ENCODE results near the gene PEX19.
"Not testable (repeated sequence)": the region's sequence is repeated elsewhere in the genome, so short reads cannot be mapped to it uniquely, and the experiment has no call there.

PEX19 gene

GRCh38 chr1:160293020-160293968 lies 8.4 kb upstream of the PEX19 start:
- no peak for TF ChIP-seq POLR2A (IDR thresholded peaks at IDR 0.05; ENCODE audit: low read depth, low read length)
- DNase-seq (ENCODE audit: insufficient read length, low spot score) = no peak
- no peak for FAIRE-seq

DNA sequence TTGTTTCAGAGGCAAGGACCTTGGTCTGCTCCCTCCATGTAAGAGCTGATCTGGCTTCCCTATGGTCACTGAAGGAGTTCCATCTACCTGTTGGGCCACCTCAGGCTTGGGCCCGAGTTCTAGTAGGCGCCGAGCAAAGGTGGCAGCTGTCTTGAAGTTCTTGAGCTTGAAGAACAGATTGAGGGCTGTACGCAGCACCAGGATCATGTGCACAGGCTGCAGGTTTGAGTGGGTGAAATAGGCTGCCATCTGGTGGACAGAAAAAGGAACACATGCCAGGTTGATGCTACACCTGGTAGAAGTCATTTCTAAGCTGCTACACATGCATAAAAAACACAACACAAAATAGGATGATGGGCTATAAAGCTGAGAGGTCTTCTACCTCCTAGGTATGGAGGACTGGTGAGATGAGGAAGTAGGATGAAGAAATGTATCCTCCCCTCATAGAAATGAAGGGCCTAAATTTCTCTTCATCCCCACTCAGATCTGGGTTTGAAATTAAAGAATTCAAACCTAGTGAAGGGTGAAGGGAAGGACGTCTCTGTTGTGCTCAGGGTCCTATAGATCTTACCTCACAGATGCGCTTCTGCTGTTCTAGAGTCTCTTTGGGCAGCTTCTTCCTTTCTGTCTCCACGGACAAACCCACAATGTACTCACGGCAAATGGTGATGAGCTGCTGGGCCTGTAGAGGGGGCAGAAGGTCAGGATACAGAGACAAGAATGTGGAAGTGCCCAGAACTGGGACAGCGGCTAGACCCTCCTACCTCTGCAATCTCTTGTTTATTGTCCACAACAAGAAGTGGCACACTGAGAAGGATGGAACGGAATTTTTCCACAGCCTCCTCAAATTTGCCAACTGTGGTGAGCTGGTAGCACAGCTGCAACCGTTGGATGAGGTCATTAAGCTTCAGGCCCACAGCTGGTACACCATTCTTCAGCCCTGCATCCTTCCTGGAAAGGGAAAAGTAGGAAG lies 6.6 kb upstream of the PEX19 start:
- TF ChIP-seq POLR2A (IDR thresholded peaks at IDR 0.05; ENCODE audit: low read depth, low read length) = no peak
- DNase-seq (ENCODE audit: insufficient read length, low spot score) (peak; percentile 44), FAIRE-seq (peak; percentile 48)

DNA sequence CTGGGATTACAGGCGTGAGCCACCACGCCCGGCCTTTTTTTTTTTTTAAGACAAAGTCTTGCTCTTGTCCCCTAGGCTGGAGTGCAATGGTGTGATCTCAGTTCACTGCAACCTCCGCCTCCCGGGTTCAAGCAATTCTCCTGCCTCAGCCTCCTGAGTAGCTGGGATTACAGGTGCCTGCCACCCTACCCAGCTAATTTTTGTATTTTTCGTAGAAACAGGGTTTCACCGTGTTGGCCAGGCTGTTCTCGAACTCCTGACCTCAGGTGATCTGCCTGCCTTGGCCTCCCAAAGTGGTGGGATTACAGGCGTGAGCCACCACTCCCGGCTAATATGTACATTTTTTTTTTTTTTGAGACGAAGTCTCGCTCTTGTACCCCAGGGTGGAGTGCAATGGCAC lies 2.8 kb upstream of the PEX19 start:
- FAIRE-seq = not testable (repeated sequence)

DNA sequence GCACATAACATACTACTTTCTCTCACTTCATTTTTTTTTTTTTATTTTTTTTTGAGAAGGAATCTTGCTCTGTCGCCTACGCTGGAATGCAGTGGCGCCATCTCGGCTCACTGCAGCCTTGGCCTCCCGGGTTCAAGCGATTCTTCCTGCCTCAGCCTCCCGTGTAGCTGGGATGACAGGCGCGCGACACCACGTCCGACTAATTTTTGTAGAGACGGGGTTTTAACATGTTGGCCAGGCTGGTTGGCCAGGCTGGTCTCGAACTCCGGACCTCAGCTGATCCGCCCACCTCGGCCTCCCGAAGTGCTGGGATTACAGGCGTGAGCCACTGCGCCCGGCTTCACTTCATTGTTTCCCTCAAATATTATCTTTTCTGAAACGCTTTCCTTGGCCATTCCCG lies 573 bp upstream of the PEX19 start:
- no peak for TF ChIP-seq POLR2A (IDR thresholded peaks at IDR 0.05; ENCODE audit: low read depth, low read length)
- FAIRE-seq (no peak), DNase-seq (ENCODE audit: insufficient read length, low spot score) (no peak)

More for the DNA sequence above, 2.8 kb upstream of the PEX19 start:
- DNase-seq (ENCODE audit: insufficient read length, low spot score) = not testable (repeated sequence)

DNA sequence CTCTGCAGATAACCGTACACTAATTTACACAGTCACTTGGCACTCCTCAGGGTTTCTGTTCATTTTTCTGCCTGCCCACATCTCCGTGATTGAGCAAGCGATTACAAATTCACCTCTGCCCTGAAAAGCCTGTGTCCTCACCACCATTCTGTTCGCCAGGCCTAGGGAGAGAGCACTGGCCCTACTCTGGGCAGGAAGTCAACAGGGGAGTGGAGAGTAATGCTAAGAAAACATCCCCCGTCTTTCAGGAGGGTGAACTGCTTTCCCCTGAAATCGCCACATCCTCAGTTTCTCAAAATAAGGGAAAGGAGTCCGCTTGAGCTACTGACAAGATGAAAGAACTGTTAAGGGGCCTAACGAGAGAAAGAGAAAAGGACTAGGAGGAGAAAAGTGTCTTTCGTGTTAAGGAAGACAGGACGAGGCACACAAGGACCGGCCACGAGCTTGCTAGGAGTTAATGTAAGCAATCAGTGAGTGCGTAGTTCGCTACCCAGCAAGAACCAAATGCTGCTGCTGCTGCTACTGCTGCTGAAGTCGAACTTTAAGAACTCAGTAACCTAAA lies 632 bp downstream of the PEX19 start:
- TF ChIP-seq POLR2A (IDR thresholded peaks at IDR 0.05; ENCODE audit: low read depth, low read length) = no peak
- DNase-seq (ENCODE audit: insufficient read length, low spot score) (peak; percentile 45), FAIRE-seq (no peak)

DNA sequence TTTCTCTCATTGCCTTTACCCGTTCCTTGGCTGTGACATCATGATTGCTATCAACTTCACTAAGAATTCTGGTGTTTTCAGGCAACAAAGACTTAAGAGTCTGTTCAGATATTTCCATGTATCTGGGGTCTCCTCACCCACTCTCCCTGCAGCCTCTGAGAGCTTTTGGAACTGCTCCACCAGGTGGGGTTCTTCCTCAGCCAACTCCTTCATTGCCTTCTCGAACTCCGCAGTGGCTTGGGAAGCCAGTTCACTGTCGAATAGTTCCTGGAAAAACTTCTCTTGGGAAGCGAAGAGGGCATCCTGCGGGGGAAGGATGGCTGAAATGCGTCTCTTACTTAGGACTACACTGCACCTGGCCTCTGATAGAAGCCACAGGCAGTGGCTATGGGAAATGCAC lies 2.1 kb downstream of the PEX19 start:
- FAIRE-seq = no peak
- no peak for DNase-seq (ENCODE audit: insufficient read length, low spot score)

GRCh38 chr1:160277987-160278386 lies 6.9 kb downstream of the PEX19 start:
- FAIRE-seq = no peak
- no peak for TF ChIP-seq POLR2A (IDR thresholded peaks at IDR 0.05; ENCODE audit: low read depth, low read length)
- DNase-seq (ENCODE audit: insufficient read length, low spot score) = no peak

More for the DNA sequence above, 2.1 kb downstream of the PEX19 start:
- TF ChIP-seq POLR2A (IDR thresholded peaks at IDR 0.05; ENCODE audit: low read depth, low read length) = no peak

DNA sequence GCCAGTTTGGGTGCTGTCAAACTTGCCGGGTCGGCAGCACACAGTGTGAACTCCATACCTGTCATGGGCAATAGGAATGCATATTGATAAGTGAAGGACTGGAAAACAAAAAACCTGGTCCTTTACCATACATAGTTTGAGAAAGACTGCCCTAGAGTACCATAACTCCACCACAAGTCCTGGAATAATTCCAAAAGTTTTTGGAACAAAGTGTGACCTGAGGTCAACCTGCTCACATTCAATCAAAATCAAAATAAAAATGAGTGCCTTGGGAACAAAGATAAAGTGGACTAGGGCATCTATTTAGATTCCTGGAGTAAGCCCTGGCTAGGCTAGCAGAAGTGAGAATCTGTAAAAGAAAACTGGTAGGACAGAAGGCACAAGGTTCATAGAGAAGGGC lies 7.6 kb downstream of the PEX19 start:
- no peak for TF ChIP-seq POLR2A (IDR thresholded peaks at IDR 0.05; ENCODE audit: low read depth, low read length)
- DNase-seq (ENCODE audit: insufficient read length, low spot score) = no peak
- FAIRE-seq = no peak

- no peak for DNase-seq (ENCODE audit: insufficient read length, low spot score)
- no peak for TF ChIP-seq POLR2A (IDR thresholded peaks at IDR 0.05; ENCODE audit: low read depth, low read length)
- no peak for FAIRE-seq
These were observed 13.9 kb downstream of the PEX19 start for GRCh38 chr1:160271025-160271424.

DNA sequence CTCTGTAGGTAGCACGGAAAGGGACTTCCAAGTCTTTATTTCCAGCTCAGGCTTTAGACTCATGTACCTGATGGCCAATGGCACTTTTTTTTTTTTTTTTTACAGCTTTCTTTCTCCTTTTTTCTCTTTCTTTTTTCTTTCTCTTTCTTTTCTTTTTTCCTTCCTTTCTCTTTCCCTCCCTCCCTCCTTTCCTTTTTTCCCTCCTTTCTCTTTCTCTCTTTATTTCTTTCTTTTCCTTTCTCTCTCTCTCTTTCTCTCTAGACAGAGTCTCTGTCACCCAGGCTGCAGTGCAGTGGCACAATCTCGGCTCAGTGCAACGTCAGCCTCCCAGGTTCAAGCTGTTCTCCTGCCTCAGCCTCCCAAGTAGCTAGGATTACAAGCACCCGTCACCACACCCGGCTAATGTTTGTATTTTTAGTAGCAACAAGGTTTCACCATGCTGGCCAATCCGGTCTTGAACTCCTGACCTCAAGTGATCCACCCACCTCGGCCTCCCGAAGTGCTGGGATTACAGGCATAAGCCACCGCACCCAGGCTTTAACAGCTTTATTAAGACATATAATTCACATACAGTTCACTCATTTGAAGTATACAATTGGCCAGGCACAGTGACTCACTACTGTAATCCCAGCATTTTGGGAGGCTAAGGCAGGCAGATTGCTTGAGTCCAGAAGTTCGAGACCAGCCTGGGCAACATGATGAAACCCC lies 17.5 kb downstream of the PEX19 start:
- DNase-seq (ENCODE audit: insufficient read length, low spot score) = no peak
- no peak for TF ChIP-seq POLR2A (IDR thresholded peaks at IDR 0.05; ENCODE audit: low read depth, low read length)
- no peak for FAIRE-seq

GRCh38 chr1:160264795-160265307 lies 20.1 kb downstream of the PEX19 start:
- no peak for FAIRE-seq

GRCh38 chr1:160261893-160262794 lies 22.8 kb downstream of the PEX19 start, which contains the start of gene DCAF8:
TSS of gene DCAF8 (minus strand) at chr1:160262549. CDS start at chr1:160244008, 18,541 bp downstream.
- FAIRE-seq (peak; percentile 90), DNase-seq (ENCODE audit: insufficient read length, low spot score) (peak; percentile 95)
- peak; percentile 99 for TF ChIP-seq POLR2A (IDR thresholded peaks at IDR 0.05; ENCODE audit: low read depth, low read length)

More at GRCh38 chr1:160264795-160265307, 20.1 kb downstream of the PEX19 start:
- no peak for TF ChIP-seq POLR2A (IDR thresholded peaks at IDR 0.05; ENCODE audit: low read depth, low read length)
- DNase-seq (ENCODE audit: insufficient read length, low spot score) = no peak

Measured in H54 (cell line).